Gastroesophageal sphincter (tissue), 3 donors: Measurements from ENCODE around the gene PGA4.

Source experiments
- CTCF ChIP-seq, 4 experiments: fragments of 200-600 bp in 2 of 4; fragments of 450-650 bp in 2 of 4; sonication (generic) in 1 of 4; IDR thresholded peaks; one replicate each; pipeline ENCODE4 v1.5.1; 2017 to 2019; ENCODE audit warnings: antibody characterized with exemption in 4 of 4, mild to moderate bottlenecking in 2 of 4, moderate library complexity in 2 of 4
- EP300 ChIP-seq: sonication (generic); formaldehyde crosslinking; IDR thresholded peaks from one replicate; pipeline ENCODE4 v1.6.1; 2017; ENCODE audit warnings: antibody characterized with exemption, mild to moderate bottlenecking
- POLR2A ChIP-seq, 2 donors: fragments of 450-650 bp; IDR thresholded peaks; one replicate each; pipeline ENCODE4 v1.6.1; 2017; ENCODE audit warnings: antibody characterized with exemption in 2 of 2, mild to moderate bottlenecking in 2 of 2, moderate library complexity in 1 of 2
- POLR2AphosphoS5 ChIP-seq: sonication (generic); formaldehyde crosslinking; IDR thresholded peaks from one replicate; pipeline ENCODE4 v1.6.1; 2017; ENCODE audit warnings: antibody characterized with exemption

GRCh38 chr11:61265357-61265756 is 43.2 kb downstream of the PGA4 start:
- TF ChIP-seq CTCF (IDR thresholded peaks at IDR 0.05) (no peak), POLR2A (IDR thresholded peaks at IDR 0.05) (no peak), EP300 (no peak), POLR2AphosphoS5 (no peak)
